GM19328 (cell line): Measurements from ENCODE around the gene DGKE.

Source experiments
- ATAC-seq: cut with Tn5 transposase; IDR thresholded peaks from one replicate; pipeline ENCODE4 v1.9.1; 2021; ENCODE audit warnings: mild to moderate bottlenecking, moderate library complexity; ENCODE audit not compliant: unreplicated experiment

DGKE gene

DNA sequence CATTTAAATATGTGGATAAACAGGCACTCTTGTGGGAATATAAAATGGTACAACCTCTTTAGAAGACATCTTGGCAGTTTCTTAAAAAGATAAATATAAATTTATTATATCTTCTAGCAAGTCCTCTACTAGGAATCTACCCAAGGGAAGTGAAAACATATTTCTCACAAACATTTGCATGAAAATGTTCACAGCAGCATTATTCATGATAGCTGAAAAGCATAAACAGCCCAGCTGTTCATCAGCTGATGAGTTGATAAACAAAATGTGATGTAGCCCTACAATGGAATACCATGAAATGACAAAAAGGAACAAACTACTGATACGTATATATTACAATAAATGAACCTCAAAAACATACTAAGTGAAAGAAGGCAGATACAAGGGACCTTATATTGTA, 12.0 kb downstream of the DGKE start:
- no peak for ATAC-seq

DNA sequence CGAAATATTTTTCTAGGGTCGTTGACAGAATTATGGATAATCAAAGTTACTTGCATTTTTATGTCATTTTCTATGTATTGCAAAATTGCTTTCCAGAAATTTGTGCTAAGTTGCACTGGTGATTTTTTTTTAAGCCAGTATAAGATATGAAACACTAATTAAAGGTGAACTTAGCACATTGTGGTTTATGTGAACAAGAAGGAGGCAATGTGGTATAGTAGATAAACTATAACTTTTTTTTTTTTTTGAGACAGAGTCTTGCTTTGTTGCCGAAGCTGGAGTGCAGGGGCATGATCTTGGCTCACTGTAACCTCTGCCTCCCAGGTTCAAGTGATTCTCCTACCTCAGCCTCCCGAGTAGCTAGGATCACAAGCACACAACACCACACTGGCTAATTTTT, 13.2 kb downstream of the DGKE start:
- ATAC-seq: no peak

DNA sequence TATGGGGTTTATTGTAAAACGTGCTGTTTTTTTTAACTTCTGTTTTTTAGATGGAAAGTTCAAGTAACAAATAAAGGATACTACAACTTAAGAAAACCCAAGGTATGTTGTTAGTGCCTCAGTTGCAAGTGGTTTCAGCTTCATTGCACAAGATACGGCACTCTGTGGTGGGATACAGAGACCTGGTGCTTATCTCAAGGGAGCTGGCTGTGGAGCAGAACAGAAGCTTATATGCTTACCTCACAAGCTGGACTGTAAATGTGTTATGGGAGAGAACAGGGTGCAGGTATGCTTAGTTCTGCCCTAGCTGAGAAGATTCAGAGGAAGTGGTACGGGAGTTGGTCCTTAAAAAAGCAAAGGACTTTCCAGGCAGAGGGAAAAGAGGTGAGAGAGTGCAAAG, 15.2 kb downstream of the DGKE start:
- ATAC-seq: no peak

DNA sequence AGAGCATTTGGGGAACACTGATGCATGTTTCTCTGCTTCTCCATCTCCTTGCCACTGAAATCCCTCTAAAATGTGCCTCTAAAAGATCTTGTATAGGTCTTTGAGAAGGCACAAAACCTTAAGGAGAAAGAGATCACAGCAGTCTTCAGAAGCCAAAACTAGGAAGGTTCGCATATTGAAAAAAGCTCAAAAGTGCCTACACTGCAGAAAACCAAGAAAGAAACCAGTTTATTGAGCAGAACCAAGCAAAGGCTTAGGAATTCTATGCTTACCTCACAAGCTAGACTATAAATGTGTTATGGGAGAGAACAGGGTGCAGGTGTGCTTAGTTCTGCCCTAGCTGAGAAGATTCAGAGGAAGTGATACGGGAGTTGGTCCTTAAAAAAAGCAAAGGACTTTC, 16.6 kb downstream of the DGKE start:
- ATAC-seq: no peak

DNA sequence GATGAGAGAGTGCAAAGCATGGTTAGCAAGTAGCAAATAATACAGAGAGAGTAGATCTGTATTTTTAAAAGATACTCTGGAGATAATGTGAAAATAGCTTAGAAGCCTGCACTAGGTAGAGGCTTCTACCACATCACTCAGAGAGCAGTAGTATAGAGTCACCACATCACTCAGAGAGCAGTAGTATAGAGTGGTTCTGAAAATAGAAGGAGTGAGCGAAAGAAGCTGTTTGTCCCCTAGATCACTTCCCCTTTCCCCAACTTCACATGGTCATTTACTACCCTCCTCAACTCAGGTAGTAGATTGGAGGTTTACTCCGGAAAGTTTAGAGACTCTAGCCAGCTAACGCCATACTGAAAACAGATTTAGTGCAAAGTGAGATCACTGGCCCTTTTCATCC, 17.1 kb downstream of the DGKE start:
- no peak for ATAC-seq

DNA sequence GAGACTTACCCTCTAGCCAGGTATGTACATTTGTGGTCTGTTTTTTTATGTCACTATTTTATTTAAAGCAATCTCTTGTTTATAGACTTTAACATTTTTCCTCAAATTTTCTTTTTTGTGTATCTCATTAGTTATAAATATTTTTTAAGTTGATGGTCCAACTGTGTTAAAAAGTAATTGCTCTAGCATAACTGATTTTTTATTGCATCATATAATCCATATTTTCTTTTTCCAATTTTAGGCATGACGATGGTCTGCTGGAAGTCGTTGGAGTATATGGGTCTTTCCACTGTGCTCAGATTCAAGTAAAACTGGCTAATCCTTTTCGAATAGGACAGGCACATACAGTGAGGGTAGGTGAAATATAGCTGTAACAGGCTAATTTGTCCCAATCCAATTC, 27.9 kb downstream of the DGKE start:
- no peak for ATAC-seq

DNA sequence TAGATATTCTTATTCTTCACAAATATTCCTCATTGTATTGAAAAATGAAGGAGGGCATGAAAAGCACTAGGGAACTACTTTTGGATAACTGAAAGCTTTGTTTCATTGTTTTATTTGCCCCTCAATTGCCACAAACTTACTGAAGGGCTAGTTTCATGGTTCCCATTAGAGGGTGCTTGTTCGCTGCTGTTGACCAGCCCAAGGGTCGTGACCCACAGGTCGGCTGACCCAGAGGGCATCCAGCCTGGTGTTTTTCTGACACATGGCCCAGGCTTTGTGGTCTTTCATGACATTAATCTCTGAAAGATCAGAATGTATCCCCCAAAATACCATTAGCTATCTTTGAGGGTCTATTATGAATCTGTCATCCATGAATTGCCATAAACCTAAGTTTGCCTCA, 30.0 kb downstream of the DGKE start:
- no peak for ATAC-seq

DNA sequence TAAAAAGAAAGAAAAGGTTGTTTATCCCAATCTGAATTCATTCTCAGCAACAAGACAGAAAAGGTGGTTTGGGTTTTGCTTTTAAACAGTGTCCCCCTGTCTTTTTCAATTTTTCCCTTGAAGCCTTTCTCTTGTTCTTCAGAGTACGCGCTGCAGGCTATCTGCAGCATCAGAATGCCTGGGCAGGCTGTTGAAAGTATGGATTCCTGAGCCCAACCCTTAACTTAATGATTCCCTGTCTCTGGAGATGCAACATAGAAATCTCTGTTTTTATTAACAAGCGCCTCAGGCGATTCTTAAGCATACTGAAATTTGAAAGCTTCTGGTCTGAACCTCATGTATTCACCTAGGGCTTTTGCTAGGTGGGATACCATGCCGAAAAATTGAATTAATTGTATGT, 32.1 kb downstream of the DGKE start:
- no peak for ATAC-seq

DNA sequence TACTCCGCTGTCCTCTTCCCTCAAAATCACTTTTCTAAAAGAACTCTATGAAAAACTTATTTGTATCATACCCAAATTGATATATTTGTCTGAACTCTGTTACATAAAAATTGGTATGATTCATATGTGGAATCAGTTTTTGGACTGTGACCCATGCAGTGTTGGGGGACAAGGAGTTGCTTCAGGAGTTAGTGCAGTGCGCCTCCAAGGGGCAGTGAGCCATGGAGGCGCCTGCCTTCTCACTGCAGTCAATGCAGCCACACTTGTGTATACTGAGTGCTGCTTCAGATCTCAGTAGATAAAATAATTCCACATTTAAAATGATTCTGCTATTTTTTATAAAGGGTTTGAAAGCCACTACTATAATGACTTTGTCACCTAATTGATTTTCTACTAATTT, 32.5 kb downstream of the DGKE start:
- ATAC-seq: no peak

DNA sequence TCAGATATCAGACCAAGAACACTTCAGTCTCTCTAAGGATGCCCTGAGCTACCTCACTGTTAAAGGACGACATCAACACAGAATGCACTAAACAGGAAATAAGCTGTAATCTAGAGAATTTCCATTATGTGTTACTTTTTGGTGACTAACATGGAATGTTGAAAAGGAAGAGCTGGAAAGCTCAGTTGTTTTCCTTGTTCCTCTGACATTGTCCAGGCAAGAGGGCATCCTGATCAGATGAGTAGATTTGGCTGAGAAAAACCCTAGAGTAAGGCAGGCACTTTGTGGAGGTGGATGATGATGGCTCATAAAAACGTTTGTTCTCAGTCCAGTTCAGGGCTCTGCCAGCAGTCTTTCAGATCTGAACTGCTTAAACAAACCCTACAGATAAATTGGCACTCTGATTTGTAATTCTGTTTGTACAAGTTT, 34.0 kb downstream of the DGKE start:
- ATAC-seq: no peak

DNA sequence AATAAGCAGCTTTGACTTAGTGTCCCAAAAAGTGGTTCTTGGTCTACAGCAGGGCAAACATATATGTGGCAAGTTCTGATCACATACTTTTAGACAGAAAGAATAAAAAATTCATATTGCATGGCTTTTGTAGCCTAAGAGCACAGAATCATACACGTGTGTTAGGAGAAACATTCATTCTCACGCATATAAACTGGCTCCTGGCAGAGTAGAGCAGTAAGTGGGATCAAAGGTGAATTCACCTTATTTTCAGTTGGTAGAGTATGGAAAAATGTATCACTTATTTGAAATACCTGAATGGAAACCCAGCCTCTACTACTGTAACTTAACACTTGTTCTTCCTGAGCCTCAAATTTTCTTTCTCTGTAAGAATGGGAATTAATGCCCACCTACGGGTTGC, 34.8 kb downstream of the DGKE start:
- ATAC-seq: no peak

DNA sequence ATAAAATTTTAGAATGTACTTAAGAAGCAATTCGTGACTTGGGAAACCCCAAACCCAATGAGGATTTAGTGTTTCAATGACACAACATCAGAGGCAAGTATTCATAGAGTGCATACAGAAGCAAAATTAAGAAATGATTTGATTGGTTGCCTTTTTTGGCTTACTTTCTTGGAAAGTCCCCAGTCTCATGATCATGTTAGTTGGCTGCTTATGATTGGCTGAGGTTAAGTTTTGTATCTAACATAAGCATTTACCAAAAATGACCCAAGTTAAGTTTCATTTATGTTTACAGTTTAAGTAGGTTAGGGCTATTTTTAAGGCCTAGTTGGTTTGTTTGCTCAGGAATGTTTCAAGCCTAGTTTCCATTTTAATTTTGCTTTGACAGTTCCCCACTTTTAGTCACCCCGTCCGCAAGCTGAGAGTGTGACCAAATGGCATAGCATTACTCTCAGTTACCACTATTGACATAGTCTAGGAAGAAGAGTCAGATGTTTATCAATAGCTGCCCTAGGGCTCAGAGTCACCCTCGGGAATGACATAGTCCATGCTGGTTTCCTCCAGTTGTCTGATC, 36.2 kb downstream of the DGKE start:
- no peak for ATAC-seq

DNA sequence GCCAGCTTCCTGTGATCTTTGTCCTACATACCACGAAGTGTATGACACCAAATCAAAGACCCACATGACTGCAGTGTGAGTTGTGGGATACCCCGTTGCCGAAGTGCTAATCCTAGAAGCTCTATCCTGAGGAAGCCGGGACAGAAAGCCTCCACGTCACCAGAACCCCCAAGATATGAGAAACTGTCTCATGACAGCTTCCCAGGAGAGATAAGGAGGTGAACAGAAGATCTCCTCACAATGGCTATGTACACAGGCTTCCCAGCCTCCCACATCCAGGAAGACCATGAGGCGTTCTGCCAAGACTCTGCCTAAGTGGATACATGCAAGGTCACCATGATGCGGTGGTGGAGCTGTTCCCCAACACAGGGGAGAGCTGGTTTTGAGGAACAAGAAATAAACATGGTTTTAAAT, 42.8 kb downstream of the DGKE start:
- no peak for ATAC-seq

DNA sequence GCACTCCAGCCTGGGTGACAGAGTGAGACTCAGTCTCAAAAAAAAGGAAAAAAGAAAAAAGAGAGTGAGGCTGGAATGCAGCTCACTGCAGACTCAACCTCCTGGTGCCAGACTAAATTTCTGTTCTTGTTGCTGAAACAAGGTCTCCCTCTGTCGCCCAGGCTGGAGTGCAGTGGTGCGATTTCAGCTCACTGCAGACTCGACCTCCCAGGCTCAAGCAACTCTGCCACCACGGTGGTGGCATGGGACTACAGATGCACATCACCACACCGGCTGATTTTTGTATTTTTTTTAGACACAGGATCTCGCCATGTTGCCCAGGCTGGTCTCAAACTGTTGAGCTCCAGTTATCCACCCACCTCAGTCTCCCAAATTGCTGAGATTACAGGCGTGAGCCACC, 45.3 kb downstream of the DGKE start:
- ATAC-seq: no peak

DNA sequence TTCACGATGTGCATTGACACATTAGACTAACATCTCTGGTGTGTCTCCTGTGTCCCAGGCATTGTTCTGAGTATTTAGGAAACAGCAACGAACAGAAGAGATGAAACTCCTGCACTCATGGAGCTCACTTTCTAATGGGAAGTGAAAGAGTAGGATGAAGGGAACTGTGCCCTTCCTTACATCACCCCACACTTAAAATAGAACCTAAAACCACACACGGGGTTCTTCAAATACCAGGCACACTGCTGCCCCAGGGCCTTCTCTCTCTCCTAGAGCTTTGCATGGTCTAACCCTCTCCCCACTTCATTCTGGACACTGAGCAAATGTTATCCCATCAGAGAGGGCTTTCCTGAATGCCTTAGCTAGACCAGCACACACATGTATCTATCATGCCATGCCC, 46.2 kb downstream of the DGKE start:
- no peak for ATAC-seq

DNA sequence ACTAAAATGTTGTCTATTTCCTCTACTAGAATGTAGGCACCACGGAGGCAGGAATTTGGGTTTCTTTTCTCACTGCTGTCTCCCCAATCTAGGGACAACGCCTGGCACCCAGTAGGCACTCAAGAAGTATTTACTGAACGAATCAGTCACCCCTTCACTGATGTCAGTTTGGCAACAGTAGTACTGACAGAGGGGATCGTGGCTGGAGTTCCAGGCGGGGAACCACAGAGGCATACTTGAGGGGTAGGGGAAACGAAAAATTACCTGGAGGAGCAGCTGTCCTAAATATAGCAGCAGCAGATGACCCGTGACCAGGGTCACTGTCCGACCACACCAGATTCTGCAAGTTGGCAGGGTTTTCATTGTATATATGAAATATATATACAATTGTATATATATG, 46.6 kb downstream of the DGKE start:
- ATAC-seq: no peak

DNA sequence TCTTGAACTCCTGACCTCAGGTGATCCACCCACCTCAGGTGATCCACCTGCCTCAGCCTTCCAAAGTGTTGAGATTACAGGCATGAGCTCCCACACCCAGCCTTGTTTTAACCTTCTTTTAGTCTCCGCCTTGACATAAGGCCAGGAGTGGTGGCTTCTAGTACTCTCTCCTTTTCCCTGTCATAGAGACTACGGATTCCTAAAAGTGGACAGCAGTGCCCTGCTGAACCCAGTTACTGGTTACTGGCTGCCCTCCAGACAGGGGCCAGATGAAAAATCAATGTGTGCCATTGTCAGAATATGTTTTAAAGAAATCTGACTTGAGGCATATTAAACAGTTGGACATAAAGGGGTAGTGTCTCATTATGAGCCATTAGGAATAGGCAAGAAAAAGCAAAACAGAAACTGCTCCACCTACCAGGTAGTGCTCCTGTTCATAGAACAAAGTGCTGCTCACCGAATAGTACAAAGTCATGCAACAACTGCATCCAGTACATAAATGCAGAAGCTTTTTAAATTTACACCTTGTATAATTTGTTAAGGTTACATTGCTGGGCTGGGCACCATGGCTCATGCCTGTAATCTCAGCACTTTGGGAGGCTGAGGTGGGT, 47.8 kb downstream of the DGKE start:
- ATAC-seq: no peak

DNA sequence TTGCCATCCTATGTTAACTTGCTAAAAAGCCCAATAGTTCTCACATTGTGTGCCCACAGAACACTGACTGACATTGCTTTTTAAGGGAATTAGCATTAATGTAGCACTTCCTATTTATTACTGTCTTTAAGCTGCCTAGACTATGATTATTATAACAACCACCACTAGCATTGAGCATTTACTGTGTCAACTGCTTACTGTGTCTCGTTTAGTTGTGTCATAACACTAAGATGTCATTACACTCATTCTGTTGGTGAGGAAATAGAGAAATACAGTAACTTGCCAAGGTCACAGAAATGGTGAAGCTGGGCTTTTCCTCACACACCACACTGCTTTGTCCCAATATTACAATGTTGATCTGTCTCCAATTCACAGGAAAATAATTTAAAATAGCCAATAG, 49.7 kb downstream of the DGKE start:
- no peak for ATAC-seq

DNA sequence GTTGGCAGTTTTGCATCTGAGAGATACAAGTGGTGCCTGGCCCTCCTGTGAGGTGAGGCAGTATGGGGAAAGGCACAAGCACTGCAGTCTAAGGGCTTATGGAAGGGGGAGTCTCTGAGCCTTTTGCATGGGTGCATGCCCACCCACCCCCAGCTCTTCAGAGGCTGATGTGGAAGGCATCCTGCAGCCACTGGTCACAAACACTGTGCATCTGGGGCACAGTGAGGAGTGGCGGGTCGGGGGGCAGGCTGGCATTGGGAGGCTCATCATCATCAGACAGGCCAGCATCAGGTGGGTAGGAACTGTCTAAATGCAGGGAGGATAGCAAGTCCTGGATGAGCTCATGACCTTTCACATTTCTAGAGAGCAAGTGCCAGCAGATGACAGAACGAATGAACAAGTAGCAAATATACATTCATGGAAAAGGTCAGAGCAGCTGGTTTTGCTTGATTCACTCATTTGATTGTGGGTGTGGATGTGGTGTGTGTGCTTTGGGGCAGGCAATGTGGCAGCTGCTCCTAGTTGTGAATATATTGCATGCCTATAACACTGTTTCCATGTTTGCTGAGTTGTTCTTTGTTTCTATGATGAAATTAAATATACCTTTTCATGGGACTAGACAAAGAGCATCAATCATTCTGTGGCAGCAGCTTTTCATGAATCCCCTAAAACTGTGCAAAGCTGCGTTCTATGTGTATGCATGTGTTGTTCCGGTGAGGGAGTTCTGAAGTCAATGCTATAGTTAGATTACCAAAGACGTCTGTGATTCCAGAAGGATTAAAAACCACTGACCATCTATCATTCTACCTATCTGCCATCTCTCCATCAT, 50.7 kb downstream of the DGKE start:
- ATAC-seq: no peak

DNA sequence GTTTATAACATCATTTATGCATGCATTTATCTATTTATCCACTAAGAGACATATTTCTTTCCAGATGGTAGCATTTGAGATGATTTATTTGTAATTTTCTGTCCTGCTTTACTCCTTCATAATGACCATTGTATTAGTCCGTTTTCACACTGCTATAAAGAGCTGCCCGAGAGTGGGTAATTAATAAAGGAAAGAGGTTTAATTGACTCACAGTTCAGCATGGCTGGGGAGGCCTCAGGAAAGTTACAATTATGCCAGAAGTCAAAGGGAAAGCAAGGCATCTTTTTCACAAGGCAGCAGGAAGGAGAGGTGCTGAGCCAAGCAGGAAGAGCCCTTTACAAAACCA, 51.3 kb downstream of the DGKE start:
- no peak for ATAC-seq

DNA sequence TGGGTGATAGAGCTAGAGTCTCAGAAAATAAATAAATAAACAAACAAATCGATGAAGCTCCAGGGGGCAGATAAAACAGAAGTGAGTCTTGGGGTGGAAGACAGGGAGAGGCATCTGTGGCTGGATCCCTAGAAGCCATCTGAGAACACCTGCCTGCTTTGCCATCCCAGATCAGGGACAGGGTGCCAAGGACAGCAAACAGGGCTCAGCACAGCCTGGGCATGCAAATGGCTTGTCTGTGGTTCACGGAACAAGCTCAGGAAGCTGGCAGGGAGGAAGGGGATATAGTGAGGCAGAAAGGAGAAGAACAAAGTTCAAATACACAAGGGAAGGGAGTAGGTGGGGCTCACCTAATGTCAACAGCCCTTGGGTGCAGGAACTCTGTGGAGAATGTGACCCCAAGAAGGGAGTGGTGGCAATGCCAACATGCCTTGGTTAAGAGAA, 52.4 kb downstream of the DGKE start:
- no peak for ATAC-seq

DNA sequence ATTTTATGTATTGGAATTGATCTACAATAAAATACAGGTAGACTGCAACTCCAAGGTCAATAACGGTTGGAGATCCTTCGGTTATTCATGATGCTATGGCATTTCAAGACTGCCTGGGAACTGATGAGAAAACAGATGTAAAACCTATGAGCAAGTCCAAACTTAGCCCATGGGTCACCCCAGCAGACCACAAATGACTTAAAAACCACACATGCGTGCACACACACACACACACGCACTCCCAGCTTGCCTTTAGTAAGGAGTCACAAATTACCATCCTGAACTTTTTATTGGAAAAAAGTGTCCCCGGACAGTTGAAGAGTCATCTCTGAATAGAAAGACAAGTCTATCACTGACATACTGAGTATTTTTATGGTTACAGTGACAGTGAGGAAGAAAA, 53.2 kb downstream of the DGKE start:
- ATAC-seq: no peak
